NOMO-1 treated with DMSO at 0.1 percent for 48 hours (cell line): ENCODE measurements around the gene FAAH.

Experiments
- DNase-seq: peaks from one replicate; lab custom pipeline; 2025; ENCODE audit not compliant: unreplicated experiment; lab: John Stamatoyannopoulos, UW

FAAH gene

DNA sequence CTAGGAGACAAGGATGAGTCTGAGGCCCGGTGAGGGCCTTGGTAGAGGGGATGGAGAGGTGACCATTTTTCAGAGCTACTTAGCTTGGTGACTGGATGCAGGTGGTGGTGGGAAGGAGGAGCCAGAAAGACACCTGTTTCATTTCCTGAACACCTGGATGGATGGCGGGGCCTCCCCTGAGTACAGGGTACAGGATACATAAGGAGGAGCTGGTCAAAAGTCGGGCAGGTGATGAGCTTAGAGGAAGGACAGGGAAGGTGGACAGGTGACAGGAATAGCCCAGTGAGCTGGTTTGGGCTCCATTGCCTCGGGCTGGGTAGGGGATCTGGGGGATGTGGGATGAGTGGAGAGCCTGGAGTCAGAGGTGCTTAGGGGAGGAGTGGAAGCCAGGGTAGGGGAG is 6.3 kb downstream of the FAAH start:
- no peak for DNase-seq

DNA sequence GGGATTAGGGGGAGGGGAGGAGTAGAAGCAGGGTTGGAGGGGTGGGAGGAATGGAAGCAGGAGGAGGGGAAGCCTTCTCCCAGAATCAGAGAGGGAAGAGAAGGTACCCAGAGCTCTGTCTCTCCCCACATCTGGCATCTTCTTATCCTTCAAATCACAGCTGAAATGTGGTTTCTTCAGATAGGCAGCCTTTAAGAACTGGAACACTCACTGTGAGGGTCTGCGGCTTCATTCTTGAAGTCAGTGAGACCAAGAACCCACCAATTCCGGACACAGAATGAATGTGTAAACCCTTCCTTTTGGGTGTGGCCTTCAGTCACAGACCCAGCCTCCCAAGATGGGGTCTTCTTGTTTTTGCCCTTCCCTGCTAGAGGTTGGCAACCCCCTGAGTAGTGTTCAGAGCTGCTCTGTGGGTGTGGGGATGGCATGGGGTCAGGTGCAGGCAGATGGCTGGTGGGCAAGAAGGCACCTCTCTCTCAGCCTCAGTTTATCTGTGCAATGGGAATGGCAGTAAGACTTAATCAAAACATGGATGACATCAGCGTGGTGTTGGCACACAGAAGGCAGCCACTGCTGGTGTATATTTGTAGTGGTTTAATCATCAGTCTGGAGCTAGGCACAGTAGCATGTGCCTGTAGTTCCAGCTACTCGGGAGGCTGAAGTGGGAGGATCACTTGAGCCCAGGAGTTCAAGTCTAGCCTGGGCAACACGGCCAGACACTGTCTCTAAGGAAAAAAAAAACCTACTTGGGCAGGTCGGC is 7.2 kb downstream of the FAAH start:
- DNase-seq: no peak

DNA sequence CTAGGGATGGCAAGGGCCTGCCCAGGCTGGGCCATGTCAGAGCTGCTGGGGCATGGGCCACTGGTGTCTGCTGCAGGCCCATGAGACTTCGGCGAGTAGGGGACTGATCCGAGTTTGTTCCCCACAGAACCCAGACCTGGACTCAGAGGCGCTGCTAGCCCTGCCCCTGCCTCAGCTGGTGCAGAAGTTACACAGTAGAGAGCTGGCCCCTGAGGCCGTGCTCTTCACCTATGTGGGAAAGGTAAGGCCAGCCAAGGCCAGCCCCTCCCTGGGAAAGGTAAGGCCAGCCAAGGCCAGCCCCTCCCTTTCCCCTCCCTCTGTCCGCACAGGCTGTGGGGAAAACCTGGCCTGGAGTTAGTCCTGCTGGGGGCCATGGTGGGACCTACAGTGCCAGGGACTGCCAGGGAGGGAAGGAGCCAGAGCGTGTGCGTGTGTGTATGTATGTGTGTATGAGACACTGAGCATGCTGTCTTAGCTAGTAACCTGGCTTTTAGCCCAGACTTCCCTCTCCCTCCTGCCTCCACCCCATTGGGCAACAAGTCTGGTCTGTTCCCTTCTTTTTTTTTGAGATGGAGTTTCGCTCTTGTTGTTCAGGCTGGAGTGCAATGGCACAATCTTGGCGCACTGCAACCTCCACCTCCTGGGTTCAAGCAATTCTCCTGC is 8.0 kb downstream of the FAAH start:
- peak; percentile 55 for DNase-seq

DNA sequence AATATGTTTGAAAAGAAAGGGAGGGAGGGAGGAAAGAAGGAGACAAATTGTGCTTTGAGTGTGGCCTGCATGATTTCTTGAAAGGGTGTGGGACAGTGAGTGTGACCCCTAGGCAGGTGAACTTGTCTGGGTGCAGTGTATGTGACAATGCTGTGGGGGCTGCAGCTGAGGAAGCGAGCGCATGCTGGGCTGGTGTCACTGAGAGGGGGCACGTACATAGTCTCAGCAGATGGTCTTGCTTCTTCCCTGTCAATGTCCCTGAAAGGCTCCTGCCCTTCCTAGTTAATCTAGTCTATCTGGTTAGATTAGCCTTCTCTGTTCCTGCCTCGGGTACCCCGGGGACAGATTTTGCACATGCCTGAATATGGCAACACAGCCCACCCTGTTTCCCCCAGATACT is 9.8 kb downstream of the FAAH start:
- no peak for DNase-seq

DNA sequence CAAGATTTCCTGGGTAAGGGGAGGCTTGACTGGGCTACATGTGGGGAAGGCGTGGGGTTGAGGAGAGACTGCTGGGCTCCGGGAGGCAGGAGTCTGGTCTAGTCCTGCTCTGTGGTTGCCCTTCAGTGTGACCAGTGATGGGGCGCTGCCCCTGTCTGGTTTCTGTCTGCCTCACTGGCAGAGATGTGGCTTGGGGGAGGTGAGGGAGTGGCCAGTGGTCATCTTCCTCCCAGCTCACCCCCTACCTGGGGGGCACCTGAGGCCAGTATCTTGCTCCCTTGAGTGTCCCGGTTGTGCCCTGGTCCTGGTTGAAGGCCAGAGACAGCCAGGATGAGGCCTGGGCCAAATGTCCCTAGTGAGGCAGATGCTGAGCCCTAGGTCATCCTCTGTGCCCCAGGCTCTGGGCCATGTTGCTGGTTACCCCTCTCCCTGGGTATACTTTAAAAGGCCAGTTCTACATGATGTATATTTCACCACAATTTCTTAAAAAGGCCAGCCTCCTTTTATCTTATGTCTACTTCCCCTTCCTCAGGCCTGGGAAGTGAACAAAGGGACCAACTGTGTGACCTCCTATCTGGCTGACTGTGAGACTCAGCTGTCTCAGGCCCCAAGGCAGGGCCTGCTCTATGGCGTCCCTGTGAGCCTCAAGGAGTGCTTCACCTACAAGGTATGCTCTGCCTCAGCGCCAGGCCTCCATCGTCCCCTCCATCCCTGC is 10.5 kb downstream of the FAAH start:
- DNase-seq: peak; percentile 40

DNA sequence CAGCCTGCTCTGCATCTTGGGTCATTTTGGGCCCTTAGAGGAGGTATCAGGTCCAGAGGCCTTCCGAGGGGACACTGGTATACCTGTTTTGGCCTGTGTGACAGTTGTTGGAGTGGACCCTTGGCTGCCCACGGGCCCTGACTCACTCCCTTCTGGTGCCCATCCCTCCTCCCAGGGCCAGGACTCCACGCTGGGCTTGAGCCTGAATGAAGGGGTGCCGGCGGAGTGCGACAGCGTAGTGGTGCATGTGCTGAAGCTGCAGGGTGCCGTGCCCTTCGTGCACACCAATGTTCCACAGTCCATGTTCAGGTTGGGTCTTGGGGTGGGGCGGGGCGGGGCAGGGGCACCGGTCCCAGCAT is 11.1 kb downstream of the FAAH start:
- no peak for DNase-seq

DNA sequence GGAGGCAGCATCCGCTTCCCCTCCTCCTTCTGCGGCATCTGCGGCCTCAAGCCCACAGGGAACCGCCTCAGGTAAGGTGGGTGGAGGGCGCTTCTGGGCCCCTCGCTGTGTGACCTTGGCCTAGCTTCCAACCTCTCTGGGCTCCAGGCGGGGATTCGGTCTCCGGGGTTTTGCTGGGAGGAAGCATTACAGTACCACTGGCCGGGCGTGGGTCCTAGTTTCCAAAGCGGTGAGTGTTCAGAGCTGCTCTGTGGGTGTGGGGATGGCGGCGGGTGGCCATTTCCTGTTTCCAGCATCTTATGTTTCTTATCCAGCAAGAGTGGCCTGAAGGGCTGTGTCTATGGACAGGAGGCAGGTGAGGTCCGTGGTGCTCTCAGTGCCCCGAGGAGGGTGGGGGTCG is 11.6 kb downstream of the FAAH start:
- DNase-seq: no peak

DNA sequence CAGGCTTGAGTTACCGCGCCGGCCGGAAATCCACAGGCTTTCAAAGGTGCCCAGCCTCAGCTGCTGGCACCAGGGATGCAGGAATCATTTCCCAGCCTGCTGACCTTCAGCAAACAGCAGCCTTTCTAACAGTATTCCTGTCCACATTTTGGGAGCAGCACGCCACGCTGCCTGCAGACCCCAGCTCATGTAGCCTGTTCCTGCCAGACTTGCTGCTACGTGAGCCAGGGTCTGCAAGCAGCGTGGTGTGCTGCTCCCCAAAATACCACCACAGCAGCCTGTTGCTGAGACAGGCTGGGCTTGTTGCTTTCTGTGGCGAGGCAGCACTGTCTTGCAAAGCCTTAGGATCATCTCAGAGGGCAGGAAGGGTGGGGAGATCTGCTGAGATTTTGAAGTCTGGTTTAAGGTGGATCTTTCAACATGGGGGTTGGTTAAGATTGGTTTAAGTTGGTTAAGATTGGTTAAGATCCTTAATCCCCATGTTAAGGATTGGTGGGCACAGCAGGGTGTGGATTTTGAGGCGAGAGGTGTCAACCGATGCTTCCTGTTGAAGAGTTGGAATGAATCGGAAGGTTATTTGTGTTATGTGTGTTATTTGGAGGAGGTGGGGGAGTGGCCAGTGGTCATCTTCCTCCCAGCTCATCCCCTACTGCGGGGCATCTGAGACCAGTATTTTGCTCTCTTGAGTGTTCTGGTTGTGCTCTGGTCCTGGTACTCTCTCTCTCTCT is 12.9 kb downstream of the FAAH start:
- DNase-seq: no peak

DNA sequence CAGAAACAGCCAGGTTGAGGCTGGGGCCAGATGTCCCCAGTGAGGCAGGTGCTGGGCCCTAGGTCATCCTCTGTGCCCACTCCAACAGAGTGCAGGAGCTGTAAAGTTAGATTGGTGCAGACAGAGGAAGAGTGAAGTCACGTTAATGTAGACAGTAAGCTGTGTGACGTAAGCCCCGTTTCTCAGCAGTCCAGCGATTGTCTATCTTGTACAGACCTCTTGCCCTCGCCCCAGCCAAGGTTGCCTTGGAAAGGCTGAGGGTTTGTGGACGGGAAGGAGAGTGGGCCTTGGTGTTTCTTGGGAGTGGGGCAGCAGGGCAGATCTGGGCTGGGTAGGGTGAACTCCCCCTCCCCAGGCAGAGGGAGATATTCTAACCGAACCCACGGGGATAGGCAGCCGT is 13.5 kb downstream of the FAAH start:
- no peak for DNase-seq

DNA sequence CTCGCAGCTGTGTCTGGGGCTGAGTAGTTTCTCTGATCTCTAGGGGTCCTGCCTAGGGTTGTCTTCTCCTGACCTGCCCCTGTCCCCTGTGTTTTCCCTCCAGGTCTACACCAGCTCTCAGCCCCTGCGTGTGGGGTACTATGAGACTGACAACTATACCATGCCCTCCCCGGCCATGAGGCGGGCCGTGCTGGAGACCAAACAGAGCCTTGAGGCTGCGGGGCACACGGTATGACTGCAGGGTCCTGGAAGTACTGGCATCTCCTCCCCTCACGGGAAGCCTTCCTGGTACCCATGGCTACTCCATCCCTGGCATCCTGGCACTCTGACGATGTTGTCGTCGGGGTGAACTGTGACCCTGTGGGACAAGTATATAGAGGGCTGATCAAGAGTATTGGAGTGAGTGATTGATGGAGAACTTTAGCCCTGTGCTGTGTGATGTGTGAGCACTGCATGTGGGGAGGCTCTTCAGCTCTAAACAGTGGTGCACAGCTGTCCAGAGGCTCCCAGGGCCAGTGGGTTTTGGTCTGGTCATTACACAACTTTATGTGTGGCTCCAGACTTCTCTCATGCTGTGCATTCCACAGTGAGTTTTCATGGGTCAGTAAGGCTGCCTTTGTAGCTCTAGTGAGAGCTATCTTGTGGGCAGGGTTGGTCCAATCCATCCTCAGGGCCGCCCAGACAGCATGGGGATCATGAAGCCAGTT is 14.4 kb downstream of the FAAH start:
- no peak for DNase-seq

DNA sequence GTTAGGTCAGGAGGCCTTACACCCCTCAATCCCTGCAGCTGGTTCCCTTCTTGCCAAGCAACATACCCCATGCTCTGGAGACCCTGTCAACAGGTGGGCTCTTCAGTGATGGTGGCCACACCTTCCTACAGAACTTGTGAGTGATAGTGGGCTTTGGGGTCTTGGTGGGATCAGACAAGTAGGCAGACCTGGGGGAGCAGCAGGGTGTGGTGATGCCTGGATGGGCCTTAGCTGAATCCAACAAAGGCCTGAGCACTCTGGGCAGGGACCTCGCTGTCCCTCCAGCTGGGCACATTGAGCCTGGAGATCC is 14.9 kb downstream of the FAAH start:
- no peak for DNase-seq

DNA sequence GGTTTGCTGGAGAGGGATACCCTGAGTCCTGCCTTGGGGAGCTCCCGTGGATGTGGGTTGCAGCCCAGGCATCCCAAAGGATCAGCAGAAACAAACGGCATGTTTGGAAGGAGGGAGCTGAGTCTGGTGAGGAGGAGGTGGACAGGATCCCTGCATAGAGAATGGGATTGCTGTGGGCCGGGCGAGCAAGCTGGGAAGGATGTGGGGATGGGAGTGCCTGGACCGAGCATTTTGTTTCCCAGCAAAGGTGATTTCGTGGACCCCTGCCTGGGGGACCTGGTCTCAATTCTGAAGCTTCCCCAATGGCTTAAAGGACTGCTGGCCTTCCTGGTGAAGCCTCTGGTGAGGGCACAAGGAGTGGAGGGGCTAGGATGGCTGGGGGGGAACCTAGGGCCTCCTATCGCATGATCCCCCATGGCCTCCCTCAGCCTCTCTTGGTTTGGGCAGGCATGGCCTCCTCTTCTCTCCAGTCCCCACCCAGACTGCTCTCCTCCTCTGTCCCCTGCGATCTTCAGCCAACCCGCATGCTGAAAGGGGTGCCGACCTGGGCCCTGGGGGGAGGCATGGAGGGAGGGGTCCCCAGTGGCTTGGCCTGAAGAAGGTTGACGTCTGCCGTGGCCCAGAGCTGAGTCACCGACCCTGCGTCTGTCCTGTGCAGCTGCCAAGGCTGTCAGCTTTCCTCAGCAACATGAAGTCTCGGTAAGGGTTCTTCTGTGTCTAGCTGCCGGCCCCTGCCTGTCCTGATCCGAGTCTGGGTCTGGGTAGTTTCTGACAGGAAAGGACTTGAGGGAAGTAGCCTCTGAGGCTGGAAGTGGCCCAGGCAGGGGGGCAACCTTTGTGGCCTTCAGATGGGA is 16.3 kb downstream of the FAAH start:
- DNase-seq: no peak

DNA sequence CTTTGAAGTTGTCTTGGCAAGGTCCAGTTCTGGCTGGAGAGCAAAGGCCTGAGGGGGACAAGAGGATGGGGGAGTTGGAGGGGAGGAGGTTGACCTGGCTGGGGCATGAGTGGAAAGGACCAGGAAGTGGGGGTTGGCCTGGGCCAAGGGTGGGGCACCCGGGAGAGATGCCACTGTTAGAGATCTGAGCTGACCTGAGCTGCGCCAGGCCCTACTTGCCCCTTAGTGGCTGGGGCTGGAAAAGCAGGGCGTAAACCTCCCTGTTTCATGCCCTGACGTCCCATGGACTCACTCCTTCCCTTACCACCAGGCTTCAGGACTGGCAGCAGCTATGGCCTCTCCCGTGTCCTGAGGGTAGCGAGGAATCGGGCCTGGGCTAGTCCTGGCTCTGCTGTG is 16.9 kb downstream of the FAAH start:
- DNase-seq: no peak

DNA sequence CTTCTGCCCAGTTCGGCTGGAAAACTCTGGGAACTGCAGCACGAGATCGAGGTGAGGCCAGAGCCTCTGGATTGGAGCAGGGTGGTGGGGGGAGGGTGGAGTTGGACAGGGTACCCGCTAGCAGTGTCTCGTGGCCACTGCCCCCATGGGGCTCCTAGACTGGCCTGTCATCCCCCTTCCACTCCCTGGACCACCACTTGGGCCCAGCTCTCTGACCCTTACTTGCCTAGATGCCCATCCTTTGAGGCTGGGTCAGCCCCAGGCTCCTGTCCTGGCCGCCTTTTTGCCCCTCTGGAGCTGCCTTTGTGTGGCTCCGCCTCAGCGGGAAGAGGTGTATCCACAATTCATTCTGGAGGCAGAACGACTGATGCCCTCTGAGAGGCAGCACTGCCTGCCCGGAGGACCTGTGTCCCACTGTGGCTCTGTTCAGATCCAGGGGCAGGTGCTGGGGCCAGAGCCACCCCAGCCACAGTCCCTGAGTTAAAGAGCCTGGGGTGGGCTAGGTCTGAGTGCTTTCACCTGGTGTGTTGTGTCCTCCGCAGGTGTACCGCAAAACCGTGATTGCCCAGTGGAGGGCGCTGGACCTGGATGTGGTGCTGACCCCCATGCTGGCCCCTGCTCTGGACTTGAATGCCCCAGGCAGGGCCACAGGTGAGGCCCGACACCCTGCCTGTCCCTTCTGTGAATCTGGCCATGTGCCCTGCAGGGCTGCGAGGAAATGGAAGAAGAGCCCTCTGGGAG is 17.7 kb downstream of the FAAH start:
- DNase-seq: no peak

DNA sequence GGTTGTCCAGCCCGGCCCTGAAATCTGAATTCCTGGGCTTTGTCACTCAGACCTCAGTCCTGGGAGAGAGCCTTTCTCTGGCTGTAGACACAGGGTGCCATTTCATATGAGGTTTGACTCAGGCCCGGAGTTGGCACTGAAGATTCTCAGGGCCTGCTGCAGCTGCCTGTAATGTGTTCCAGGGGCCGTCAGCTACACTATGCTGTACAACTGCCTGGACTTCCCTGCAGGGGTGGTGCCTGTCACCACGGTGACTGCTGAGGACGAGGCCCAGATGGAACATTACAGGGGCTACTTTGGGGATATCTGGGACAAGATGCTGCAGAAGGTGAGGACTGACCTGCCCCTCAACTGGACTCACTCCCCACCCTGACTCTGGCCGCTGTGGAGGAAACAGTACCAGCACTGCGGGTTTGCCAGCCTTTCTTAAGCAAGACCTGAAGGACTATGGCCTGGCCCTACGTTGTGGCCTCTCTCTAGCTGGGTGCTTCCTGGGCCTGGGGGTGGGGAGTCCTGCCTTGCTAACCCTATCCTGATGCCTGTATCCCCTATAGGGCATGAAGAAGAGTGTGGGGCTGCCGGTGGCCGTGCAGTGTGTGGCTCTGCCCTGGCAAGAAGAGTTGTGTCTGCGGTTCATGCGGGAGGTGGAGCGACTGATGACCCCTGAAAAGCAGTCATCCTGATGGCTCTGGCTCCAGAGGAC is 18.9 kb downstream of the FAAH start:
- DNase-seq: no peak

DNA sequence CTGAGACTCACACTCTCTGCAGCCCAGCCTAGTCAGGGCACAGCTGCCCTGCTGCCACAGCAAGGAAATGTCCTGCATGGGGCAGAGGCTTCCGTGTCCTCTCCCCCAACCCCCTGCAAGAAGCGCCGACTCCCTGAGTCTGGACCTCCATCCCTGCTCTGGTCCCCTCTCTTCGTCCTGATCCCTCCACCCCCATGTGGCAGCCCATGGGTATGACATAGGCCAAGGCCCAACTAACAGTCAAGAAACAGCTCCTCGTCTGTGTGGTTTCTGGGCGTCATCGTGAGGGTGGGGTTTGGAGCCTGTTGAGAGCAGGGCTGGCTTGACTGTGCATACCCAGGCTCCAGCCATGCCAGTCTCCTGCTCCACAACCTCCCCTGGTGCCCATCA is 19.5 kb downstream of the FAAH start:
- DNase-seq: no peak

DNA sequence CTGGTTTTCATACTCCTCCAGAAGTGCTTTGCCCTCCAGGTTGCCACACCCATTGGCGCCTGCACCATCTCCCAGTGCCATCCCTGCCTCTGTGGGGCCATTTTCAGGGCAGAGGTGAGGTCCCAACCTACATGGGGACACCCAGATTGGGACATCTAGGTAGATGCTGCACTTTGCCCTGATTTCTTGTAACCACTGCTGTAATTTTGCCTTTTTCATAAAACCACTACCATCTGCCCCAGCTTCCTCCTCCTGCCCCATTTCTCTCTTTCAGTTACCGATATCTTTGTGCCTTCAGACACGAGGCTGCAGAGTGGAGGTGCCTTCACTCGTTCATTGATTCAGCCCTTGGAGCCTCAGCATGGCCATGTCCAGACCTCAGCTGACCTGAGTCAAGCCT is 21.4 kb downstream of the FAAH start:
- DNase-seq: no peak

DNA sequence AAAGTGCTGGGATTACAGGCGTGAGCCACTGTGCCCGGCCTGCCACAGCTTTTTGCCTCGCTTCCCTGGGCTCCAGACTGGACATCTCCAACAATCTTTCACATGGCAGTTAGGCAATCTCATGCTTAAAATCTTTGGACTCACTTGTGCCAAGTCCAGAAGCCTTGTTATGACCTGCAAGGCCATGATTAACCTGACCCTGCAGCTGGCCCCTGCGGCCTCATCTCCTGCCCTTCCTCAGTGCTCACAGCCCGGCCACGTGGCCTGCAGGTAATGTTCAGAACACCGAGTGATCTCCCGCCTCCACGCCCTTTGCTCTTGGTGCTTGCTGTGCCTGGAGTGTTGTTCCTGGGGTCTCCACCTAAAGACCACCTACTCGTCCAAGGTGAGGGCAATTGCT is 24.9 kb downstream of the FAAH start:
- no peak for DNase-seq

DNA sequence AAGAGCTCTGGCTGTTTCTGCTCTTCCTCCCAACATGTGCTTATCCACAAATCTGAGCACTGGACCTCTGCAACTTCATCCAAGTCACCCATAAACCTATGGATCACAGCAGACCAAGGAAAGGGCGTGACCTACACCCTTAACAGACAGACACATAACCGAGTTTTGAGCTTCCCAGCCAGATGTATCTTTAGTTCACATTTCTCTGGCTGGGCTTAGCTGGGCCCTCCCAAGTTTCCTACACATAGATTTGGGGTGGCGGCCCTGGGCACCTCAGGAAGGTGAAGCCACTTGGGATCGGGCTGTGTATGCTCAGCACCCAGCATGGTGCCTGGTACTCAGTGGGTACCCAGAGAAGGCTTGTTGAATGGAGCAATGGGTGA is 26.4 kb downstream of the FAAH start:
- no peak for DNase-seq
